T follicular helper cell (primary cell): ENCODE data around the gene HCFC1.

ENCODE experiments used
- DNase-seq: peaks from one replicate; pipeline ENCODE4 v3.0.0-alpha.2; 2020; ENCODE audit warnings: low read depth

The HCFC1 gene

DNA sequence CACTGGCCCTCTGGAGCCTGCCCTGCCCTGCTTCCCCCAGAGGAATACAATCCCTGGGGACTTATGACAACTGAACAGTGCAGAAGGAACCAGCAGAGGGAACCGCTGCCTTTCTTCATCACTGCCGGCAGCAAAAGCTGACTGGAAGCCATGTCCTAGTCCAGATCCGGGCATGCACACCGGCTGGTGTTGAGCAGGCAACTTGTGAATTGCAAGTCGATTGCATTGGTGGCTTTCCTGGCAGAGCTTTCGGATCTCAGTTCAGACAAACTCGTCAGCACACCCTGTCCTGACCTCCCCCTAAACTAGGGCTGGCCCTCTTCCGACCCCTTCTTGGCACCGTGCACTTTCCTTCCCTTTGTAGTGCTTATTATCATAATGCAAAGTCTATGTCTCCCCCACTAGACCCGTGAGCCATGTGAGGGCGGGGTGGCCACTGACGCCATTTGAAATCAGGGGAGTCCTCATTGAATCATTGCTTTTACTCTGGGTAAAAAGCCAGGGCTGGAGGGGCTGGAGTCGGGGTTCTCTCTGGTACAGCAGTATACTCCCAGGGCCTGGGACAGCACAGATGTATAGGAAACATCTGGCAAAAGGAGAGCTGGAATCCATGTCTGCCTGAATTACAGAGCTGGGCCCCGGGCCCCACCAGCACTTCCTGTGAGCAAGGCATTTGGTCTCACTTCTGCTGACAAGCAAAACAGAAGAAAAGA, 47.3 kb downstream of the HCFC1 start:
- DNase-seq, result peak; percentile 32

GRCh38 chrX:153922932-153923857, 48.4 kb downstream of the HCFC1 start:
- DNase-seq, result no peak

GRCh38 chrX:153921511-153922446, 49.8 kb downstream of the HCFC1 start:
- no peak for DNase-seq

- DNase-seq, result no peak
These were observed 50.5 kb downstream of the HCFC1 start for GRCh38 chrX:153921070-153921469.

DNA sequence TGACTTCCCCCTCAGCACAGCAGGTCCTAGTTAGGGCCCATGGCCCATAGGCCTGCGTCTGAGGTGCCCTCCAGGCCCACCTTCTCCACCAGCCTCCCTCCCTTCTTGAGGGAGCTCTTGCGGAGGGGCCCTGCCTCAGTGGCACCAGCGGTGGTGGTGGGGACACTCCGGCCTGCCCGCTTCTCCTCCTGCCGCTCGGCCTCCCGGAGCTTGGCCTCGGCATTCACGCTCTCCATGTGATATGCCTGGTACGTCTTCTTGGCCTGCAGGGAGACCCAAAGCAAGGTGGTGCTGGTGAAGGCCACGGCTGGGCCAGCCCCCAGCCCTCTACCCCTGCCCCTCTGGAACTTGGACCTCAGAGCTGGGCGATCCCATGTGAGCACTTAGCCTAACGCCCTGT, 51.1 kb downstream of the HCFC1 start:
- no peak for DNase-seq

- no peak for DNase-seq
These were observed 52.3 kb downstream of the HCFC1 start for GRCh38 chrX:153919281-153919680.

GRCh38 chrX:153917869-153918268, 53.7 kb downstream of the HCFC1 start:
- no peak for DNase-seq

GRCh38 chrX:153913701-153914100, 57.9 kb downstream of the HCFC1 start:
- DNase-seq, result no peak

- DNase-seq, result no peak
These were observed 58.4 kb downstream of the HCFC1 start for GRCh38 chrX:153913211-153913610.

- DNase-seq, result no peak
These were observed 59.8 kb downstream of the HCFC1 start for GRCh38 chrX:153911798-153912197.

- DNase-seq, result no peak
These were observed 61.2 kb downstream of the HCFC1 start for GRCh38 chrX:153910446-153910845.

GRCh38 chrX:153909980-153910360, 61.6 kb downstream of the HCFC1 start:
- no peak for DNase-seq

DNA sequence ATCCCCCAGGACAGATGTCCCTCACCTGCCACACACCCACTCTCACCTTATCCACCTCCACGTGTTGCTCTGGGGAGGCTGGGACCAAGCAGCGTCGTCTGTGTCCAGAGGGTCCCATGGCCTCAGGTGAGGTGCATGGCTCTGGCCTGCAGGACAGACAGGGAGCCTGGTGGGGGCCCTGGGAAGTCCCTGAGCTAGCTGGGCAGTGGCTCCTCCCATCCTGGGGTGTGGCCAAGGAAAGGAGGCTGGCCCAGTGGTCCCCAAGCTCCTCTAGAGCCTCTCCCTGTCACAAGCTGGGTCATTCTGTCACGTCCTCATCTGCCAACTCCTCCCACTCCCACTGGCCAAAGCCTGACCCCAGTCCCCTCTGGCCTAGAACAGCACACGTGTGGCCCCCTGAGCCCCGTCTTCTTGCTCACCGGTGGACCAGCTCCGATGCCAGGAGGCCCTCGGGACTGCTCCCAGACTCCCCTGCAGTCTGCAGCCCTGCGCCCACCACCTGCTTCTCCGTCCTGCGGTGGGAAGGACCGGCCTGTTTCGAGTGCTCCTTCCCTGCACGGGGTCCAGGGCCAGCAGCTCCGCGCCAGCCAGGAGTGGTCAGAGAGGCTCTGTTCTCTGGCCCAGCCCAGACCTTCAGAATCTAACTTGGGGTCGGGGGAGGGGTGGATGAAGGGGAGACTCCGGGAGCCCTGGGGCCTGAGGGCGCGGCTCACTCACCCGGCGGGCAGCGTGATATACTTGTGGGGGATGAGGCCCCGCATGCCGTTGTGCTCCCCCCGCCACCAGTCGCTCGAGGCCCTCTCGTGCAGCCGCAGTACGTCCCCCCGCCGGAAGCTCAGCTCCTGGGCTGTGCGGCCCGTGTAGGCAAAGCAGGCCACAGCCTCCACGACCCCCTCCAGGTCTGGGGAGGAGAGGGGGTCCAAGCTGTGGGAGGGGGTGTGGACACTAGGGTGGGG, 62.3 kb downstream of the HCFC1 start:
- DNase-seq, result no peak

DNA sequence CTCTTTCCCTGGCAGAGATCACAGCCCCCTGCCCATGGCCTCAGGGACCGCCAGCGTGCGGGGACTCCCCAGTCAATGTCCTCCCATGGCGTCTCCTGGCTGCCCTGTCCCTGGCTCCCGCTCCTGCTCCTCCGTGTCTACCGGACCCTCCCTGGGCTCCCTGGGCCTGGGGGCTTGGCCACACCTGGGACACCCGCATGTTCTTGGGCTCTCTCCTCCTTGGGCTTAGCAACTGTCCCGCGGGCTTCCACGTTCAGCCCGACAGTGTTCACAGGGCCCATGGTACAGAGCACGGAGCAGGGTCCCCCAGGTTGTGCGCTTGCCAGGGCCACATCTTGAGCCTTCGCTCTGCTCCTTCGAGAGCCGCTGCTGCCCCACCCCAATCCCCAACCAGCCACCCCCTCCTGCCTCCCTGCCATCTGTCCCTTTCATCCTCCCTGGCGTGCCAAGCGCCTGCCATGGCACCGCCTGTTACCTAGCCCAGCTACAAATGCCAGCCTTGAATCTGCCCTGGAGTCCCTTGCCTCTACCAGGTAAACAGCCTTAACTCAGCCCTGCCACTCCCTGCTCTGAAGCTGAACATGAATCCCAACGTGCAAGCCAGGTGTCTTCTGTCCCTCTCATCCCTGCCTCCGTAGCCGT, 63.3 kb downstream of the HCFC1 start:
- DNase-seq, result no peak

GRCh38 chrX:153907456-153907855, 64.2 kb downstream of the HCFC1 start:
- DNase-seq, result no peak

GRCh38 chrX:153906126-153906917, 65.3 kb downstream of the HCFC1 start:
- no peak for DNase-seq

DNA sequence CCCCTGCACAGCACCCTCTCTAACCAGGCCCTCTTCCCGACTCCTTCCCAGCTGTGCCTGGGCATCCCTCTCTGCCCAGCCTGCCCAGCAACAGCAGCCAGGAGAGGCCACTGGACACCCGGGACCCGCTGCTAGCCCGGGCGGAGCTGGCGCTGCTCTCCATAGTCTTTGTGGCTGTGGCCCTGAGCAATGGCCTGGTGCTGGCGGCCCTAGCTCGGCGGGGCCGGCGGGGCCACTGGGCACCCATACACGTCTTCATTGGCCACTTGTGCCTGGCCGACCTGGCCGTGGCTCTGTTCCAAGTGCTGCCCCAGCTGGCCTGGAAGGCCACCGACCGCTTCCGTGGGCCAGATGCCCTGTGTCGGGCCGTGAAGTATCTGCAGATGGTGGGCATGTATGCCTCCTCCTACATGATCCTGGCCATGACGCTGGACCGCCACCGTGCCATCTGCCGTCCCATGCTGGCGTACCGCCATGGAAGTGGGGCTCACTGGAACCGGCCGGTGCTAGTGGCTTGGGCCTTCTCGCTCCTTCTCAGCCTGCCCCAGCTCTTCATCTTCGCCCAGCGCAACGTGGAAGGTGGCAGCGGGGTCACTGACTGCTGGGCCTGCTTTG, 66.0 kb downstream of the HCFC1 start:
- no peak for DNase-seq

DNA sequence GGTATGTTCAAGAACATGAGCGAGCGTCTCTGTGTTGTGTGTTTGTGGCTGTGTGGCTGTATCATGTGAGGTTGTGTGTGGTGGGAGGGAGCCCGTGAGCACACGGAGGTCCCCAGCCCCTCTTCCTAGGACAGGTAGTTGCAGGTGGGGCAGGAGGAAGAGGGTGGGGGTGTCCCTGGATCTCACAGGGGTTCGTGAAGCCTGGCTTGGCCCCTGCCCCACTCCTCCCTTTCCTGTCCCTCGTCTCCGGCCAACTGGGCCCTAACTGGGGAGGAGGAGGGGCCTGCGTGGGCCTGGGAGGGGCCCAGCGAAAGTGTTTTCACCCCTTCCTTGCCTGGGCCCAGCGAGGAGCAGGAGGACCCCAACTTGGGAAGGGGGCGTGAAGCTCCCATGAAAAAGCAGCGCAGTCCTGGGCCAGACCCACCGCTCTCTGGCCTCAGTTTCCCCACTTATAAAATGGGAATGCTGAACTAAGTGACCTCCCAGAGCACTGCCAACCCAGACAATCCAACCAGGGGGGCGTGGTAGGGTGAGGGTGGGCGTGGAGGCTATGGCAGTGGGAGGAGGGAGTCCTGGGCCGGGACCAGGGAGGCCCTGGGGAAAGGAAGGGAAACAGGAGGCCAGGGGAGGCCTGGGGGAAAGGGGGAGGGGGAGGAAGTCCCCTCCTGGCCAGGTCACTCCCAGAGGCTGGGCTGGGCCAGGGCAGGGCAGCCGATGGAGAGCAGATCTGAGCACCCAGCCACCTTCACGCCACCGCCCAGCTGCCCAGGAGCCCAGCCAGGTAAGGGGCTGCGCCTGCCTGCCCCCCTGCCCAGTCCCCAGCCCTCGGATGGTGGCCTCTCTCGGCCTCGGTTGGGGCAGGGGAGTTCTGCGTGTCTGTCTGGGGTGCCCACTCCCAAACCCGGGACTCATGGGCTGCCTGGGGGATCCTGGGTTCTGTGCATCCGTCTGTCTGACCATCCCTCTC, 67.3 kb downstream of the HCFC1 start, which contains the start of gene AVPR2:
Gene AVPR2 (plus strand): TSS at position 683 of the 967 bp plus-strand sequence. CDS start 473 bp downstream, outside the sequence.
- no peak for DNase-seq
